ENCODE data around the gene FURIN. TPM values are rescaled to one million over a fixed set of nuclear protein-coding genes. Genes with fewer than 3 reads are reported as not detected.
A peak's percentile ranks its signal among the peaks of the same experiment; 100 is the strongest.

Gene FURIN
- total RNA-seq, 1 experiment from 2014 or later = 35.1 TPM

DNA sequence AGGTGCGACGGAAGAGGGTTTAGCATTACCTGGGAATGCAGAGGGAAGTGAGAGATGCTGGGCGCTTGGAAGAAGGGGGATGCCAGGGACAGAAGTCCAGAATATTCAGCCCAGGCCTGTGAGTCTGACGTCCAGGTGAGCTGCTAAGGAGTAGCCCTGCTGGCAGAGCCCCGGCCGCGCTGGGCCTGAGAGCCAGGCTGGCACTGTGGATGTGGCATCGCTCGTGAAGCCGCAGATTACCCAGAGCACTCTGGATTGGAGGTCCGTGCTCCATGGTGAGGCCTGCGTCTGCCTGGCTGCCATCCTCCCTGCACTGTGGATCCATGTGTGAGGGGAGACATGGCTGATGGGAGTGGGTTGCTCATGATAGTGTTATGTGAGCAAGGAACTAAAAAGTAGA, 49.2 kb downstream of the FURIN start:
- DNase-seq = no peak
- Histone ChIP-seq H3K23me2 (ENCODE audit: insufficient read length, low read depth, low read length, poor library complexity, severe bottlenecking) (no peaks in the 10 kb centered on the region), H2BK20ac (ENCODE audit: low read depth, low read length, poor library complexity, severe bottlenecking) (no peak overlapping the region), H4K91ac (ENCODE audit: insufficient read length, low read depth, low read length) (no peak overlapping the region), H3K56ac (ENCODE audit: insufficient read length, low read depth, low read length) (no peak overlapping the region), H4K5ac (ENCODE audit: insufficient read length, low read depth, low read length) (no peak overlapping the region), H3K9me3 (ENCODE audit: control insufficient read depth, low read depth, low read length) (no peaks in the 10 kb centered on the region), H2AFZ (ENCODE audit: low read length) (no peak overlapping the region), H3K4me2 (ENCODE audit: insufficient read depth, insufficient read length, low read length) (no peak overlapping the region), H3K14ac (ENCODE audit: insufficient read depth, low read length) (no peak overlapping the region), H2BK120ac (ENCODE audit: low read depth, low read length, poor library complexity, severe bottlenecking) (no peak overlapping the region), H3K9ac (ENCODE audit: extremely low read depth, insufficient read length, low read length) (no peak overlapping the region), H2BK15ac (ENCODE audit: low read depth, low read length) (no peak overlapping the region), H3K27ac (ENCODE audit: insufficient read length, low read depth, low read length) (no peak overlapping the region), H2BK5ac (ENCODE audit: insufficient read length, low read length) (no peak overlapping the region), H4K20me1 (ENCODE audit: control insufficient read depth, insufficient read depth, insufficient read length) (no peaks in the 10 kb centered on the region), H3K18ac (ENCODE audit: insufficient read length, low read depth, low read length) (no peak overlapping the region), H2AK5ac (ENCODE audit: insufficient read length, low read length) (no peak overlapping the region), H3T11ph (ENCODE audit: low read length) (no peak overlapping the region), H3K4ac (ENCODE audit: low read depth, low read length) (no peak overlapping the region), H3K4me1 (ENCODE audit: insufficient read depth, low read length) (no peaks in the 10 kb centered on the region), H4K8ac (replicated peaks; ENCODE audit: insufficient read length, low read depth, low read length) (no peak overlapping the region), H3K23ac (ENCODE audit: insufficient read length, low read depth, low read length) (no peak overlapping the region), H2BK12ac (ENCODE audit: insufficient read length, low read depth, low read length) (no peak overlapping the region), H3K27me3 (ENCODE audit: insufficient read depth, low read length) (no peaks in the 10 kb centered on the region), H3K79me1 (ENCODE audit: insufficient read depth, low read depth, low read length, poor library complexity, severe bottlenecking) (no peaks in the 10 kb centered on the region), H3K79me2 (ENCODE audit: insufficient read depth, low read length) (no peaks in the 10 kb centered on the region)
- Mint-ChIP-seq H3K27ac (peak overlapping the region in 1 of 3 experiments; percentile 22; a peak in 2 of 7 replicates), H3K36me3 (ENCODE audit: insufficient read depth in 1 of 3, low read depth in 3 of 3) (peaks cover 5 to 61% (median 18%) of the 10 kb centered on the region in 3 experiments; a peak in 6 of 7 replicates), H3K4me3 (no peak overlapping the region), H3K27me3 (ENCODE audit: low read depth) (no peaks in the 10 kb centered on the region), H3K9me3 (no peaks in the 10 kb centered on the region), H3K4me1 (peaks cover 7 to 8% of the 10 kb centered on the region in 2 experiments; a peak in 3 of 4 replicates)
- WGBS (ENCODE audit: extremely low coverage, insufficient read length, low lambda C conversion rate) = no CpG with 5 or more reads among the region's 12 CpGs
- TF ChIP-seq, protein P1, sequence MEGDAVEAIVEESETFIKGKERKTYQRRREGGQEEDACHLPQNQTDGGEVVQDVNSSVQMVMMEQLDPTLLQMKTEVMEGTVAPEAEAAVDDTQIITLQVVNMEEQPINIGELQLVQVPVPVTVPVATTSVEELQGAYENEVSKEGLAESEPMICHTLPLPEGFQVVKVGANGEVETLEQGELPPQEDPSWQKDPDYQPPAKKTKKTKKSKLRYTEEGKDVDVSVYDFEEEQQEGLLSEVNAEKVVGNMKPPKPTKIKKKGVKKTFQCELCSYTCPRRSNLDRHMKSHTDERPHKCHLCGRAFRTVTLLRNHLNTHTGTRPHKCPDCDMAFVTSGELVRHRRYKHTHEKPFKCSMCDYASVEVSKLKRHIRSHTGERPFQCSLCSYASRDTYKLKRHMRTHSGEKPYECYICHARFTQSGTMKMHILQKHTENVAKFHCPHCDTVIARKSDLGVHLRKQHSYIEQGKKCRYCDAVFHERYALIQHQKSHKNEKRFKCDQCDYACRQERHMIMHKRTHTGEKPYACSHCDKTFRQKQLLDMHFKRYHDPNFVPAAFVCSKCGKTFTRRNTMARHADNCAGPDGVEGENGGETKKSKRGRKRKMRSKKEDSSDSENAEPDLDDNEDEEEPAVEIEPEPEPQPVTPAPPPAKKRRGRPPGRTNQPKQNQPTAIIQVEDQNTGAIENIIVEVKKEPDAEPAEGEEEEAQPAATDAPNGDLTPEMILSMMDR (conservative IDR thresholded peaks at IDR 0.05) = no peak
